Measurements from ENCODE around the gene TNFRSF18. TPM values are rescaled to one million over a fixed set of nuclear protein-coding genes. Genes with fewer than 3 reads are reported as not detected.
A peak's percentile ranks its signal among the peaks of the same experiment; 100 is the strongest.
"Not testable (repeated sequence)": the region's sequence is repeated elsewhere in the genome, so short reads cannot be mapped to it uniquely, and the experiment has no call there.

Gene TNFRSF18
- total RNA-seq, 2 donors from 2014 or later = 43.6 to 250 TPM

- H3K36me3 Mint-ChIP-seq = no peaks in the 10 kb centered on the region
- peak in 1 of 2 donors; percentile 54 for DNase-seq (ENCODE audit: low spot score in 2 of 2)
- H3K9me3 Mint-ChIP-seq = no peaks in the 10 kb centered on the region
- no peak for ATAC-seq
- H3K27ac Mint-ChIP-seq = no peak overlapping the region
These were observed 26.2 kb downstream of the TNFRSF18 start for GRCh38 chr1:1179983-1180861.

- no peak overlapping the region for H3K27ac Mint-ChIP-seq
- ATAC-seq (no peak), DNase-seq (ENCODE audit: low spot score in 2 of 2) (no peak)
- H3K36me3 Mint-ChIP-seq = no peaks in the 10 kb centered on the region
- H3K9me3 Mint-ChIP-seq = no peaks in the 10 kb centered on the region
These were observed 26.9 kb downstream of the TNFRSF18 start for GRCh38 chr1:1179346-1179982.

- Mint-ChIP-seq H3K9me3 (no peaks in the 10 kb centered on the region), H3K36me3 (no peaks in the 10 kb centered on the region), H3K27ac (no peak overlapping the region)
- peak in 1 of 2 donors; percentile 9 for ATAC-seq
- peak in 1 of 2 donors; percentile 49 for DNase-seq (ENCODE audit: low spot score in 2 of 2)
These were observed 27.5 kb downstream of the TNFRSF18 start for GRCh38 chr1:1178794-1179331.

GRCh38 chr1:1177452-1178206, 28.8 kb downstream of the TNFRSF18 start:
- Mint-ChIP-seq H3K9me3 (no peaks in the 10 kb centered on the region), H3K27ac (no peak overlapping the region), H3K36me3 (no peaks in the 10 kb centered on the region)
- ATAC-seq = no peak
- DNase-seq (ENCODE audit: low spot score in 2 of 2) = no peak

- Mint-ChIP-seq H3K27ac (peak overlapping the region in 1 of 2 donors; percentile 7), H3K36me3 (no peaks in the 10 kb centered on the region), H3K9me3 (no peaks in the 10 kb centered on the region)
- peak in 1 of 2 donors; percentile 23 for DNase-seq (ENCODE audit: low spot score in 2 of 2)
- ATAC-seq = no peak
These were observed 29.5 kb downstream of the TNFRSF18 start for GRCh38 chr1:1176931-1177330.

- H3K9me3 Mint-ChIP-seq, ATAC-seq, H3K36me3 Mint-ChIP-seq, H3K27ac Mint-ChIP-seq: not testable (repeated sequence)
- peak in 1 of 2 donors; percentile 35 for DNase-seq (ENCODE audit: low spot score in 2 of 2)
These were observed 30.2 kb downstream of the TNFRSF18 start for GRCh38 chr1:1176063-1176761.

GRCh38 chr1:1175221-1176062, 30.9 kb downstream of the TNFRSF18 start:
- DNase-seq (ENCODE audit: low spot score in 2 of 2) (no peak), ATAC-seq (no peak)
- Mint-ChIP-seq H3K9me3 (no peaks in the 10 kb centered on the region), H3K27ac (no peak overlapping the region), H3K36me3 (no peaks in the 10 kb centered on the region)

GRCh38 chr1:1173793-1174415, 32.5 kb downstream of the TNFRSF18 start, which contains the start of gene TTLL10:
Gene TTLL10, plus strand, starts transcription at chr1:1173880. Its CDS starts 5,336 bp downstream, at chr1:1179216.
- DNase-seq (ENCODE audit: low spot score in 2 of 2) = no peak
- H3K9me3 Mint-ChIP-seq = no peaks in the 10 kb centered on the region
- no peak within 1 kb of the TSS for H3K27ac Mint-ChIP-seq
- ATAC-seq = peak; percentile 68 to 77
- H3K36me3 Mint-ChIP-seq = no peaks in the 10 kb centered on the region

- DNase-seq (ENCODE audit: low spot score in 2 of 2) (no peak), ATAC-seq (peak in 1 of 2 donors; percentile 24)
- Mint-ChIP-seq H3K9me3 (no peaks in the 10 kb centered on the region), H3K27ac (no peak overlapping the region), H3K36me3 (no peaks in the 10 kb centered on the region)
These were observed 33.2 kb downstream of the TNFRSF18 start for GRCh38 chr1:1173061-1173792.

GRCh38 chr1:1171546-1172340, 34.6 kb downstream of the TNFRSF18 start:
- DNase-seq (ENCODE audit: low spot score in 2 of 2) (no peak), ATAC-seq (peak in 1 of 2 donors; percentile 48)
- H3K27ac Mint-ChIP-seq = no peak overlapping the region
- no peaks in the 10 kb centered on the region for H3K36me3 Mint-ChIP-seq
- H3K9me3 Mint-ChIP-seq = no peaks in the 10 kb centered on the region

GRCh38 chr1:1171161-1171545, 35.2 kb downstream of the TNFRSF18 start:
- H3K9me3 Mint-ChIP-seq = no peaks in the 10 kb centered on the region
- H3K27ac Mint-ChIP-seq = no peak overlapping the region
- ATAC-seq (no peak), DNase-seq (ENCODE audit: low spot score in 2 of 2) (no peak)
- H3K36me3 Mint-ChIP-seq = no peaks in the 10 kb centered on the region

GRCh38 chr1:1170215-1171091, 35.9 kb downstream of the TNFRSF18 start:
- H3K36me3 Mint-ChIP-seq = no peaks in the 10 kb centered on the region

More at GRCh38 chr1:1170215-1171091, 35.9 kb downstream of the TNFRSF18 start:
- no peak for ATAC-seq
- DNase-seq (ENCODE audit: low spot score in 2 of 2) = no peak
- H3K27ac Mint-ChIP-seq = no peak overlapping the region
- H3K9me3 Mint-ChIP-seq = no peaks in the 10 kb centered on the region

Data from activated naive CD4-positive, alpha-beta T cell treated with anti-CD3 and anti-CD28 coated beads, Interleukin-2, amount 50 U/mL, for 72 hours (primary cell).